Panc1 (cell line): ENCODE measurements around the gene RERGL. TPM values are rescaled to one million over a fixed set of nuclear protein-coding genes. Genes with fewer than 3 reads are reported as not detected.
"Not testable (repeated sequence)": the region's sequence is repeated elsewhere in the genome, so short reads cannot be mapped to it uniquely, and the experiment has no call there.

Source experiments
- ATAC-seq: fragments of 200-7000 bp; cut with Tn5 transposase; 2 replicates; pipeline ENCODE4 v1.9.1; 2020; ENCODE audit warnings: mild to moderate bottlenecking, moderate library complexity
- BruUV-seq: library from RNA; stranded (reverse); fragments of 400-500 nt; replicated peaks from 2 replicates; lab custom pipeline; 2021; lab: Mats Ljungman, UMichigan
- CTCF ChIA-PET: fragments of 300-600 bp; sonication (Branson Sonifier 250); formaldehyde crosslinking; loops from one replicate; lab custom pipeline; 2022; ENCODE audit warnings: antibody characterized with exemption; lab: Charles Lee
- POLR2A ChIA-PET: fragments of 300-600 bp; sonication (Branson Sonifier 250); formaldehyde crosslinking; loops from one replicate; lab custom pipeline; 2022; ENCODE audit warnings: antibody characterized with exemption; lab: Charles Lee
- DNase-seq: peaks from one replicate; pipeline ENCODE4 v3.0.0-alpha.2; 2010; ENCODE audit warnings: low read depth, low spot score
- H3K27ac ChIP-seq: 2 replicates; pipeline ENCODE4 v1.5.1; 2011; ENCODE audit warnings: mild to moderate bottlenecking, low read length, inconsistent platforms
- H3K27me3 ChIP-seq: fragments of 200-500 bp; sonication (Bioruptor generic); 2 replicates; pipeline ENCODE4 v1.6.0; 2014; ENCODE audit warnings: low read length, inconsistent platforms; ENCODE audit not compliant: control insufficient read depth, insufficient read depth
- H3K36me3 ChIP-seq: fragments of 200-500 bp; sonication (Bioruptor generic); 2 replicates; pipeline ENCODE4 v1.5.1; 2014; ENCODE audit warnings: inconsistent platforms, mild to moderate bottlenecking, low read length, moderate library complexity; ENCODE audit not compliant: control insufficient read depth, insufficient read depth
- H3K4me1 ChIP-seq: 2 replicates; pipeline ENCODE4 v1.5.1; 2011; ENCODE audit warnings: inconsistent platforms, mild to moderate bottlenecking, low read length, moderate library complexity; ENCODE audit not compliant: control insufficient read depth, insufficient read depth
- H3K4me3 ChIP-seq, 2 experiments: 2 replicates each; pipeline ENCODE4 v1.5.1; 2011 to 2012; ENCODE audit warnings: low read depth in 2 of 2, low read length in 2 of 2, mild to moderate bottlenecking in 2 of 2, inconsistent platforms in 1 of 2, moderate library complexity in 1 of 2
- H3K9me3 ChIP-seq: fragments of 200-500 bp; sonication (Bioruptor generic); 2 replicates; pipeline ENCODE4 v1.5.1; 2014; ENCODE audit warnings: low read depth, mild to moderate bottlenecking, inconsistent platforms, low read length, moderate library complexity; ENCODE audit not compliant: control insufficient read depth, insufficient read depth
- CTCF ChIP-seq: fragments of 450-650 bp; IDR thresholded peaks from 2 replicates; pipeline ENCODE4 v1.5.1; 2017; ENCODE audit warnings: mild to moderate bottlenecking
- POLR2AphosphoS5 ChIP-seq: IDR thresholded peaks from 2 replicates; pipeline ENCODE4 v1.6.1; 2012; ENCODE audit warnings: mild to moderate bottlenecking, low read depth, low read length, moderate library complexity
- REST ChIP-seq, 2 experiments: IDR thresholded peaks; 2 replicates each; pipeline ENCODE4 v1.6.1; 2011 to 2012; ENCODE audit warnings: low read depth in 2 of 2, control low read depth in 1 of 2, low read length in 1 of 2, mild to moderate bottlenecking in 1 of 2, moderate library complexity in 1 of 2; ENCODE audit not compliant: insufficient read depth in 1 of 2
- SIN3A ChIP-seq: IDR thresholded peaks from 2 replicates; pipeline ENCODE4 v1.6.1; 2012; ENCODE audit warnings: low read depth, mild to moderate bottlenecking, low read length, moderate library complexity, borderline replicate concordance; ENCODE audit not compliant: insufficient read depth
- TCF7L2 ChIP-seq: IDR thresholded peaks from 2 replicates; pipeline ENCODE4 v1.6.1; 2011; ENCODE audit warnings: mild to moderate bottlenecking, low read depth, low read length, inconsistent platforms
- in situ Hi-C: cut with HindIII; loops from 2 replicates; pipeline ENCODE4 v1.10.0; 2016; ENCODE audit warnings: low sequenced_read_pairs, low pct_unique_long_range_greater_than_20kb
- intact Hi-C: fragments of 100-400 bp; cut with micrococcal nuclease; formaldehyde crosslinking; loops from one replicate; pipeline ENCODE4 v1.10.0; 2022; ENCODE audit not compliant: unreplicated experiment
- total RNA-seq: library from RNA; stranded (reverse); gene quantifications from one replicate; pipeline ENCODE4 v1.2.1, GENCODE V29; 2021; ENCODE audit not compliant: unreplicated experiment

Gene RERGL
- total RNA-seq, 1 experiment from 2014 or later = not detected

DNA sequence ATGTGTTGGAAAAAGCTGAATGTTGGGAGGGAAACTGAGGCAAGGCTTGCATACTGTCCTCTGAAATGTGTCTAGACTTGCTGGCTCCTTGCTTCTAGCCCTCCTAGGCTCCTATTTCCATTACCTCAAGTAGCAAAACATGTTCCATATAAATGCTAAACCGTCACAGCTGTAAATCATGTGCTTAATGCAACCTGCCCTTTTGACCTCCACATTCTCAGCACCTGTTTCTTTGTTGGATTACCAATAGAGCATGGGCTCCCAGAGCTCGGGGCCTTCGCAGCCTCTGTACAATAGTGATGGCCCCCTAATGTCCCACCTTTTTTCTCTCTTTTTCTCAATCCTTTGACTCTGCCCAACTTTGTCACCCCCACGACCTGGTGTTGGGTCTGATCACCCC, 23.3 kb downstream of the RERGL start:
- no peak for TF ChIP-seq POLR2AphosphoS5
- no peak for TF ChIP-seq TCF7L2
- TF ChIP-seq REST (IDR thresholded peaks at IDR 0.05; ENCODE audit: insufficient read depth in 1 of 2, low read depth in 2 of 2, low read length in 1 of 2) = no peak
- TF ChIP-seq CTCF = no peak
- no peak for TF ChIP-seq SIN3A
- no peaks in the 10 kb centered on the region for H3K4me1 ChIP-seq
- no TSS peak for BruUV-seq
- H3K9me3 ChIP-seq = no peaks in the 10 kb centered on the region
- in situ Hi-C loops (no loop called here), intact Hi-C loops (no loop called here)
- ChIA-PET POLR2A (no interaction called here), CTCF (no interaction called here)
- no peak for DNase-seq
- no peak overlapping the region for H3K27ac ChIP-seq
- no peaks in the 10 kb centered on the region for H3K27me3 ChIP-seq
- H3K36me3 ChIP-seq = no peaks in the 10 kb centered on the region
- no peak for ATAC-seq
- H3K4me3 ChIP-seq = no peak overlapping the region

- H3K9me3 ChIP-seq, CTCF ChIA-PET, H3K27me3 ChIP-seq, H3K4me1 ChIP-seq, H3K4me3 ChIP-seq, H3K36me3 ChIP-seq, DNase-seq, in situ Hi-C loops, H3K27ac ChIP-seq, ATAC-seq, POLR2A ChIA-PET, BruUV-seq, intact Hi-C loops: not testable (repeated sequence)
Observed at GRCh38 chr12:18062867-18063266, 27.1 kb downstream of the RERGL start.

DNA sequence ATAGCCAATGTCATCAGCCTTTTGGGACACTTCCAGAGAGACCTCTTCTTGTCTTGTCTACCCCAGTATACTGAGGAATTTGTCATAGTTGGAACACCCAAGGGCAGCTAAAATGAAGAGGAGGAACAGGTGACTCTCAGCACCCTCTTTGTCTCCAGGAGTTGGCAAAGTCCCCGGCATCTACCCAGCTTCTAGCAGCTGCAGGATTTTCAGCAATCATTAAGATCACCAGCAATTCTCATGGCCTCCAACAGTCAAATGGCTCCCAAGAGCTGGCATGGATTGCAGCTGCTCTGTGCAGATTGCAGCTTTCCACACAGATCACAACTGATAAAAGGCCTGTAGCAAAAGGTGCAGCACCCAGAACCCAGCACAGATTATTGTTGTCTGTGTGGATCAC, 32.9 kb downstream of the RERGL start:
- Histone ChIP-seq H3K27ac (no peak overlapping the region), H3K4me1 (no peaks in the 10 kb centered on the region), H3K4me3 (no peak overlapping the region), H3K27me3 (no peaks in the 10 kb centered on the region), H3K9me3 (no peaks in the 10 kb centered on the region), H3K36me3 (no peaks in the 10 kb centered on the region)
- ATAC-seq (no peak), DNase-seq (no peak)
- intact Hi-C loops (no loop called here), in situ Hi-C loops (no loop called here)
- TF ChIP-seq TCF7L2 (no peak), POLR2AphosphoS5 (no peak), REST (IDR thresholded peaks at IDR 0.05; ENCODE audit: insufficient read depth in 1 of 2, low read depth in 2 of 2, low read length in 1 of 2) (no peak), SIN3A (no peak), CTCF (no peak)
- CTCF ChIA-PET = no interaction called here
- no TSS peak for BruUV-seq
- POLR2A ChIA-PET = no interaction called here
